ENCODE results near the gene IER2. TPM values are rescaled to one million over a fixed set of nuclear protein-coding genes. Genes with fewer than 3 reads are reported as not detected.

Gene IER2
- total RNA-seq, 3 donors from 2014 or later (not counting 1 experiment from before 2014, with no cell fraction given), result 668 to 1,112 (median 949) TPM

DNA sequence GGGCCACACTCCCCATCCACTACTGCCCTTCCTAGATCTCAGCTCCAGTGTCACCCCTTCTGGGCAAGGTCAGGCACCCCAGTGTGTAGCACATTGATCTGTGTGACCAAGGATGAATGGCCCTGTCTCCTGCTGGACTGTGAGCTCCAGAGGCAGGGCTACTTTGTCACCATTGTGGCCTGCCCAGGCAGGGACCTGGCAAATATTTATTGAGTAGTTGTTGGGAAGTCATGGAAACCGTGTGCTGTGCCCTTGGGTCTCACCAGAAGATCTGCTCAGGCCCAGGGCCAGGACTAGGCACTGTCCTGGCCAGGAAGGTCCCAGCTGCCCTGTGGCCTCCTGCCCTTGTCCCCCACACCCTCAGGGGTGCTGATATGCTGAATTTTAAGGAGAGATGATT lies 21.6 kb upstream of the IER2 start:
- Histone ChIP-seq H3K4me1 (ENCODE audit: control insufficient read depth, insufficient read depth, low read length) (peaks cover 20% of the 10 kb centered on the region), H3K27me3 (ENCODE audit: control insufficient read depth, insufficient read depth, low read length) (no peaks in the 10 kb centered on the region), H3K27ac (ENCODE audit: low read length) (no peak overlapping the region), H3K9me3 (ENCODE audit: control insufficient read depth, insufficient read depth, low read length) (no peaks in the 10 kb centered on the region), H3K4me3 (ENCODE audit: low read length) (no peak overlapping the region), H3K36me3 (ENCODE audit: control insufficient read depth, insufficient read depth, low read length) (peaks cover 5% of the 10 kb centered on the region)
- Mint-ChIP-seq H3K4me1 (peaks cover 27 to 31% of the 10 kb centered on the region in 2 donors), H3K4me3 (no peak overlapping the region), H3K9me3 (no peaks in the 10 kb centered on the region), H3K36me3 (no peaks in the 10 kb centered on the region), H3K27me3 (ENCODE audit: low read depth in 2 of 2) (no peaks in the 10 kb centered on the region), H3K27ac (peak overlapping the region in 1 of 2 donors; percentile 33)
- intact Hi-C loops (cut with micrococcal nuclease), result no loop called here
- 91% methylated on average over 1 of the region's 1 CpG for WGBS (ENCODE audit: insufficient coverage)
- no peak for DNase-seq
- ATAC-seq, result no peak
- TF ChIP-seq, protein P1, sequence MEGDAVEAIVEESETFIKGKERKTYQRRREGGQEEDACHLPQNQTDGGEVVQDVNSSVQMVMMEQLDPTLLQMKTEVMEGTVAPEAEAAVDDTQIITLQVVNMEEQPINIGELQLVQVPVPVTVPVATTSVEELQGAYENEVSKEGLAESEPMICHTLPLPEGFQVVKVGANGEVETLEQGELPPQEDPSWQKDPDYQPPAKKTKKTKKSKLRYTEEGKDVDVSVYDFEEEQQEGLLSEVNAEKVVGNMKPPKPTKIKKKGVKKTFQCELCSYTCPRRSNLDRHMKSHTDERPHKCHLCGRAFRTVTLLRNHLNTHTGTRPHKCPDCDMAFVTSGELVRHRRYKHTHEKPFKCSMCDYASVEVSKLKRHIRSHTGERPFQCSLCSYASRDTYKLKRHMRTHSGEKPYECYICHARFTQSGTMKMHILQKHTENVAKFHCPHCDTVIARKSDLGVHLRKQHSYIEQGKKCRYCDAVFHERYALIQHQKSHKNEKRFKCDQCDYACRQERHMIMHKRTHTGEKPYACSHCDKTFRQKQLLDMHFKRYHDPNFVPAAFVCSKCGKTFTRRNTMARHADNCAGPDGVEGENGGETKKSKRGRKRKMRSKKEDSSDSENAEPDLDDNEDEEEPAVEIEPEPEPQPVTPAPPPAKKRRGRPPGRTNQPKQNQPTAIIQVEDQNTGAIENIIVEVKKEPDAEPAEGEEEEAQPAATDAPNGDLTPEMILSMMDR (IDR thresholded peaks at IDR 0.05), result no peak

DNA sequence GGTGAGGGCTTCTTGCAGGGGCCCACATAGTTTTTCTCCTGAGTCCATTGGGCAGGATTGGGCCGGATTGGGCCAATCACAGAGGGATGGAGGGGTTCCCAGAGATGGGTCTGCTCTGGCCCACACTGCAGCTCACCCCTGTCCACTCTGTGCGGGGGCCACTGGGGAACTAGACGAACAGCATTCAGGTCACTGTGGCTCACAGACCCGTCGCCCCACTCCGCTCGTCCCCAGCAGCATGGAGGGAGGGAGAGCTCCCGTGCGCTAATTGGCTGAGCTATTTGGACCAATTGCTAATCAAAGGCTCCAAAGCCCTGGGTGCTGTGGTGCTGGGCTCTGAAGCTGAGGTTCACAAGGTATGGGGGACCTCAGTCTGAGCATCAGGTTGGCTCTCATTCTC lies 20.8 kb upstream of the IER2 start:
- Mint-ChIP-seq H3K27ac (no peak overlapping the region), H3K36me3 (no peaks in the 10 kb centered on the region), H3K27me3 (ENCODE audit: low read depth in 2 of 2) (no peaks in the 10 kb centered on the region), H3K4me3 (no peak overlapping the region), H3K4me1 (peaks cover 29% of the 10 kb centered on the region in 2 donors), H3K9me3 (no peaks in the 10 kb centered on the region)
- ATAC-seq (no peak), DNase-seq (no peak)
- peaks cover 5% of the 10 kb centered on the region for H3K36me3 ChIP-seq (ENCODE audit: control insufficient read depth, insufficient read depth, low read length)
- H3K27ac ChIP-seq (ENCODE audit: low read length), result no peak overlapping the region
- H3K27me3 ChIP-seq (ENCODE audit: control insufficient read depth, insufficient read depth, low read length), result no peaks in the 10 kb centered on the region
- no peaks in the 10 kb centered on the region for H3K9me3 ChIP-seq (ENCODE audit: control insufficient read depth, insufficient read depth, low read length)
- 97% methylated on average over 9 of the region's 9 CpGs for WGBS (ENCODE audit: insufficient coverage)
- intact Hi-C loops (cut with micrococcal nuclease), result no loop called here
- TF ChIP-seq, protein P1 (IDR thresholded peaks at IDR 0.05), result no peak
- no peak overlapping the region for H3K4me3 ChIP-seq (ENCODE audit: low read length)
- H3K4me1 ChIP-seq (ENCODE audit: control insufficient read depth, insufficient read depth, low read length), result peaks cover 20% of the 10 kb centered on the region

DNA sequence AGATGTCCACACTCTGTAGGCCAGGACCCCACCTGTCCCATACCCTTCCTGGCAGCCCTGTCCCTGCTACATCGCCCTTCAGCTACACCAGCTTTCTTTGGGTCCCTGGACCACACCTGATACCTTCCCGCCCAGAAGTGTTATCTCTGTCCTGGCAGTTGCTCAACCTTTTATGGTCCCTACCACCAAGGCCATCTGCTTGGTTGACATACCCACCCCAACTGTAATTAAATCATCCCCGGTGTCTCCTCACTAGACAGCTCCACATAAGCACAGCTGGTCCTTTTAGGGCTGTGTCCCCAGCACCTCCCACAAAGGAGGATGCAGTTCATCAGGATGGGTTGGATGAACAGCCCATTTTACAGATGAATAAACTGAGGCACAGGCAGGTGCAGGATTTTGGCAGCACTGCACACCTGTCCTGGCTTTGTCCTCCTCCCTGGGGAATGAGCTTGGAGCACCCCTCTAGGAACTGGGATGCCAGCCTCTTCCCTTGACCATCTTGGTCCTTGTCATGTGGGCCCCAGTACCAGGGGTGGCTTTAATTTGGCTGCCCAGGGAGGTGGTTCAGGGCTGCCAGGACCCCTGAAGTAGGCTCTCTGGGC lies 19.2 kb upstream of the IER2 start:
- intact Hi-C loops (cut with micrococcal nuclease), result no loop called here
- Mint-ChIP-seq H3K4me1 (peaks cover 29% of the 10 kb centered on the region in 2 donors), H3K4me3 (no peak overlapping the region), H3K27ac (no peak overlapping the region), H3K9me3 (no peaks in the 10 kb centered on the region), H3K27me3 (ENCODE audit: low read depth in 2 of 2) (no peaks in the 10 kb centered on the region), H3K36me3 (no peaks in the 10 kb centered on the region)
- Histone ChIP-seq H3K36me3 (ENCODE audit: control insufficient read depth, insufficient read depth, low read length) (peaks cover 11% of the 10 kb centered on the region), H3K4me1 (ENCODE audit: control insufficient read depth, insufficient read depth, low read length) (peaks cover 20% of the 10 kb centered on the region), H3K27me3 (ENCODE audit: control insufficient read depth, insufficient read depth, low read length) (no peaks in the 10 kb centered on the region), H3K9me3 (ENCODE audit: control insufficient read depth, insufficient read depth, low read length) (no peaks in the 10 kb centered on the region), H3K4me3 (ENCODE audit: low read length) (no peak overlapping the region), H3K27ac (ENCODE audit: low read length) (no peak overlapping the region)
- TF ChIP-seq, protein P1 (IDR thresholded peaks at IDR 0.05), result no peak
- DNase-seq, result no peak
- WGBS (ENCODE audit: insufficient coverage), result 96% methylated on average over 3 of the region's 3 CpGs
- ATAC-seq, result no peak
